SK-N-SH treated with all-trans-retinoic acid at 6 μM for 48 hours (cell line): Measurements from ENCODE around the gene EGFL7.

ENCODE experiments used
- ATAC-seq: fragments of 200-7000 bp; cut with Tn5 transposase; 3 replicates; pipeline ENCODE4 v1.9.1; 2020; ENCODE audit warnings: mild to moderate bottlenecking, moderate library complexity
- CREB5 ChIP-seq: fragments of 250-450 bp; sonication (Bioruptor Pico); IDR thresholded peaks from 2 replicates; pipeline ENCODE4 v1.5.1; 2020; ENCODE audit warnings: low read depth, mild to moderate bottlenecking, moderate library complexity
- CSDC2 ChIP-seq: fragments of 250-450 bp; sonication (Bioruptor Pico); IDR thresholded peaks from 2 replicates; pipeline ENCODE4 v1.5.0; 2020; ENCODE audit warnings: mild to moderate bottlenecking, moderate library complexity
- CSRNP3 ChIP-seq: fragments of 250-450 bp; sonication (Bioruptor Pico); IDR thresholded peaks from 2 replicates; pipeline ENCODE4 v1.5.1; 2021; ENCODE audit warnings: mild to moderate bottlenecking, moderate library complexity
- ESRRG ChIP-seq: fragments of 250-450 bp; sonication (Bioruptor Pico); IDR thresholded peaks from 2 replicates; pipeline ENCODE4 v1.6.1; 2021; ENCODE audit warnings: mild to moderate bottlenecking
- GLIS3 ChIP-seq: fragments of 250-450 bp; sonication (Bioruptor Pico); IDR thresholded peaks from 2 replicates; pipeline ENCODE4 v1.5.0; 2020; ENCODE audit warnings: mild to moderate bottlenecking, moderate library complexity
- ISL1 ChIP-seq: fragments of 250-450 bp; sonication (Bioruptor Pico); IDR thresholded peaks from 2 replicates; pipeline ENCODE4 v2.1.2; 2022; ENCODE audit warnings: mild to moderate bottlenecking, moderate library complexity
- OSR1 ChIP-seq: fragments of 250-450 bp; sonication (Bioruptor Pico); IDR thresholded peaks from 2 replicates; pipeline ENCODE4 v1.8.0; 2022; ENCODE audit warnings: moderate library complexity, mild to moderate bottlenecking, inconsistent platforms
- PATZ1 ChIP-seq: fragments of 250-450 bp; sonication (Bioruptor Pico); IDR thresholded peaks from 2 replicates; pipeline ENCODE4 v1.8.0; 2020; ENCODE audit warnings: mild to moderate bottlenecking, moderate library complexity, borderline replicate concordance
- PPARA ChIP-seq: fragments of 250-450 bp; sonication (Bioruptor Pico); IDR thresholded peaks from 2 replicates; pipeline ENCODE4 v1.5.0; 2020; ENCODE audit warnings: mild to moderate bottlenecking, borderline replicate concordance
- SNAI2 ChIP-seq: fragments of 250-450 bp; sonication (Bioruptor Pico); IDR thresholded peaks from 2 replicates; pipeline ENCODE4 v1.5.0; 2020; ENCODE audit warnings: mild to moderate bottlenecking, moderate library complexity
- TCF4 ChIP-seq: fragments of 250-450 bp; sonication (Bioruptor Pico); IDR thresholded peaks from 2 replicates; pipeline ENCODE4 v1.8.0; 2021; ENCODE audit warnings: mild to moderate bottlenecking, moderate library complexity, borderline replicate concordance
- TOX ChIP-seq: fragments of 250-450 bp; sonication (Bioruptor Pico); IDR thresholded peaks from 2 replicates; pipeline ENCODE4 v1.8.0; 2021; ENCODE audit warnings: mild to moderate bottlenecking, moderate library complexity, borderline replicate concordance
- TSHZ2 ChIP-seq: fragments of 250-450 bp; sonication (Bioruptor Pico); IDR thresholded peaks from 2 replicates; pipeline ENCODE4 v1.5.0; 2020; ENCODE audit warnings: mild to moderate bottlenecking, moderate library complexity
- ZFP30 ChIP-seq: fragments of 450-650 bp; formaldehyde crosslinking; IDR thresholded peaks from 2 replicates; pipeline ENCODE4 v1.5.0; 2022; ENCODE audit warnings: mild to moderate bottlenecking, moderate library complexity
- ZNF565 ChIP-seq: fragments of 450-650 bp; formaldehyde crosslinking; conservative IDR thresholded peaks from 2 replicates; pipeline ENCODE4 v1.5.0; 2020; ENCODE audit warnings: low read depth, mild to moderate bottlenecking, moderate library complexity
- ZNF8 ChIP-seq: fragments of 450-650 bp; formaldehyde crosslinking; IDR thresholded peaks from 2 replicates; pipeline ENCODE4 v1.5.0; 2020; ENCODE audit warnings: mild to moderate bottlenecking, moderate library complexity

The EGFL7 gene

GRCh38 chr9:136685790-136686533 lies 23.2 kb downstream of the EGFL7 start:
- no peak for TF ChIP-seq ZFP30 (CRISPR knock-in tag)
- TF ChIP-seq CSDC2 (CRISPR knock-in tag), result no peak
- no peak for TF ChIP-seq TCF4 (CRISPR knock-in tag)
- no peak for TF ChIP-seq CREB5 (CRISPR knock-in tag)
- TF ChIP-seq OSR1, result no peak
- no peak for TF ChIP-seq ZNF8 (CRISPR knock-in tag)
- TF ChIP-seq PATZ1 (CRISPR knock-in tag), result no peak
- TF ChIP-seq ESRRG (CRISPR knock-in tag), result no peak
- no peak for TF ChIP-seq SNAI2 (CRISPR knock-in tag)
- no peak for TF ChIP-seq TSHZ2 (CRISPR knock-in tag)
- TF ChIP-seq CSRNP3, result no peak
- TF ChIP-seq TOX (CRISPR knock-in tag), result no peak
- TF ChIP-seq ZNF565 (CRISPR knock-in tag), result no peak
- peak; percentile 53 for ATAC-seq

GRCh38 chr9:136686534-136686793 lies 23.7 kb downstream of the EGFL7 start:
- peak; percentile 2; the same call in 2 of the 3 replicates for ATAC-seq
- TF ChIP-seq PATZ1 (CRISPR knock-in tag), result no peak

GRCh38 chr9:136686794-136687711 lies 24.3 kb downstream of the EGFL7 start, which contains the start of gene AGPAT2:
Gene AGPAT2, minus strand, starts transcription at chr9:136687457. Its CDS starts 100 bp downstream, at chr9:136687357.
- peak; percentile 73 for ATAC-seq
- no peak for TF ChIP-seq ZNF565 (CRISPR knock-in tag)
- no peak for TF ChIP-seq ZNF8 (CRISPR knock-in tag)
- TF ChIP-seq ISL1 (CRISPR knock-in tag), result no peak

- TF ChIP-seq GLIS3, result no peak
- no peak for TF ChIP-seq PATZ1 (CRISPR knock-in tag)
- no peak for TF ChIP-seq PPARA (CRISPR knock-in tag)
- TF ChIP-seq TOX (CRISPR knock-in tag), result no peak
- TF ChIP-seq CSDC2 (CRISPR knock-in tag), result no peak
- ATAC-seq, result no peak
These were observed 25.1 kb downstream of the EGFL7 start for GRCh38 chr9:136687721-136688223.
